ENCODE results near the gene CUEDC2.

GRCh38 chr10:102455893-102456471 lies 23.6 kb upstream of the CUEDC2 start:
- TF ChIP-seq CTCF (conservative IDR thresholded peaks at IDR 0.05 in 1 of 2, IDR thresholded peaks at IDR 0.05 in 1 of 2; ENCODE audit: extremely low read depth in 1 of 2, insufficient read depth in 1 of 2, low read depth in 1 of 2, low read length in 2 of 2) (no peak), EZH2 (IDR thresholded peaks at IDR 0.05; ENCODE audit: borderline replicate concordance, low read length) (no peak)

Data from mammary epithelial cell (primary cell).